Measurements from ENCODE around the gene MAPK8IP2.
A peak's percentile ranks its signal among the peaks of the same experiment; 100 is the strongest.

Gene MAPK8IP2

DNA sequence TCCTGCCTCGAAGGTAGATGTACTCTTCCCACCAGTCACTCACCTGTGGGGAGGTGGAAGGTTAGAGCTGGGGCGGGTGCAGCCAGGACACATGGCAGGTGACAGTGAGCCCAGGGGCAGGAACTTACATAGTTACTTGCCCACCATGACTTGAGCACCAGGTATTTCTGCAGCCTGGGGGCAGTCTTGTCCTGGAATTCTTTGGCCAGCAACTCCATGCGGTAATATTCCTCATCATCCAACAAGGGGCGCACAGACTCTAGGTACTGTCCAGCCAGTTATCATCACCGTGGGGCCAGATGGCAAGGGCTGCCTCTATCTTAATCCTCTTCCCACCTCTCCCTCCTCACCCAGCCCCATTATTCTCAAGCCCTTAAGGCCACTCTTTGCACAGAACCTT is 24.5 kb upstream of the MAPK8IP2 start:
- no peak for DNase-seq

DNA sequence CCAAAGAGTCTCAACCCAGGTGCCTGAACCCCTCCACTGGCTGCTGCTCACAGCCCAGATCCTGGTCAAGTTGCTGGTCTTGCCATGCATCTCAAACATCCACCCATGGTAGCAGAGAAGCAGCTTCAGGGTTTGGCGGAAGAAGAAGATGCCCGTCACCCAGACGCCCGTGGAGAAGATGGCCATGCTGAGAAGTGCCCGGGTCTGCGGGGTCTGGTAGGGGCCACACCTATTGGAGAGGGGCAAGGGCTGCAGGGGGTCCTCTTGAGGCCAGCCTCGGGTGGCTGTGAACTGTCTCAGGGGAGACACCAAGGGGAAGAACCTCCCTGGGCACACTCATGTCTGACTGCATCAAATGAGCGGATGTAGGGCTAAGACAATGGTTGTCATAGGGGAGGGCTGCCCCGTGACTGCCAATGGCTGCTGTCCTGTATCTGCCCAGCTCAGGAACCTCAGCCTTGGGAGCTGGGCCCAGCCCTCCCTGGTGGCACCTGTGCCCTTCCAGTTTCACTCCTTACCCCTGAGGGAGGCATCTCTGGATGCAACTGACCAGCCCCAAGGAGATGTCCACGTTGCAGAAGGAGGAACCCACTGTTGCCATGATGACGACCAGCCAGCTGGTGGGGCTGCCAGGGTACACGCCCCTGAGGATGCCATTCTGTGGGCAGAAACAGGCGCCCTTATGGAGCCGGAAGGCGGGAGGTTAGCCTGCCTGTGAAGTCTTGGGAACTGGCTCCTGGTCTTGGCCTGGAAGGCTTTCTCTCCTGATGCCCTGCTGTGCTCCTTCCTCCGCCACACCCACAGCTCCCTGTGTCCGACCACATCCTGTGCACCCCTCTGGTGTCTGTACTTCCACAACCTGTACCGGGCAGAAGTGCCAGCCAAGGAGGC is 23.5 kb upstream of the MAPK8IP2 start:
- no peak for DNase-seq

DNA sequence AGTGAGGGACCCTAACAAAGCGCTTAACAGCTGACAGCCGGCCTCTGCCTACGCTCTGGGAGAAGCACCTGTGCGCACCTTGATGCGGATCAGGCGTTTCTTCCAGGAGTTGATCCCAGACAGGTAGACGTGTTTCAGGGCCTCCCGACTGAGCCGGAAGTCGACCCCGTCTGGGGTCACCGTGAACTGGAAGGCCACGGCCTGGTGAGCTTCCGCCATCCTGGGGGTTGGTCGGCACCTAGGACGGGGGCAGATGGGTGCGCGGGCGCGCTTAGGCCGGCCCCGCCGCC is 23.0 kb upstream of the MAPK8IP2 start:
- DNase-seq, result no peak

GRCh38 chr22:50577987-50578775 is 22.4 kb upstream of the MAPK8IP2 start, which contains the start of gene CPT1B:
TSS of gene CPT1B (minus strand) at chr22:50578427. CDS start at chr22:50577915, 512 bp downstream.
- DNase-seq, result peak; percentile 48

DNA sequence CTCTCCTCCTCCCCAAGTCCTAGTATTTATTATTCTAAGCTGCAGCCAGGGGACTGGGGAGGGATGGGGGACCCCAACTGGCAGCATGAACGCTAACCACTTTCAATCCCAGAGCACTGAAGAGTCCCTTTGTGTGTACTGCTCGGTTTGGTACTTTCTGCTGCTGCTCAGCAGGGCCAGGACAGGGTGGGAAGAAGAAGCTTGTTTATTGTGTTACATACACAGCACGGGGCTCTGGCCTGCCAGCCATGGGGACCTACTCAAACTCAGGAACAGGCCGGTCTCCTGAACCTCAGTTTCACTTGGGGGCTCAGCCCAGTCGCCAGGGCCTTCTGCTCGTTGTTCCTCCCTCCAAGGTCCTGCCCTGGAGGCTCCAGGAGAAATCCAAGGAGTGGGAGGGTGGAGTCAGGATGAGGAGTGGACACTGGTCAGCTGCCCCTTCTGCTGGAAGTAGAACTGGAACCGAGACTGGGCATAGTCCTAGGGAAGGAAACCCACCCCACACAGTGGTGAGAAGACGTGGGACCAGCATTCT is 21.8 kb upstream of the MAPK8IP2 start:
- DNase-seq, result no peak

DNA sequence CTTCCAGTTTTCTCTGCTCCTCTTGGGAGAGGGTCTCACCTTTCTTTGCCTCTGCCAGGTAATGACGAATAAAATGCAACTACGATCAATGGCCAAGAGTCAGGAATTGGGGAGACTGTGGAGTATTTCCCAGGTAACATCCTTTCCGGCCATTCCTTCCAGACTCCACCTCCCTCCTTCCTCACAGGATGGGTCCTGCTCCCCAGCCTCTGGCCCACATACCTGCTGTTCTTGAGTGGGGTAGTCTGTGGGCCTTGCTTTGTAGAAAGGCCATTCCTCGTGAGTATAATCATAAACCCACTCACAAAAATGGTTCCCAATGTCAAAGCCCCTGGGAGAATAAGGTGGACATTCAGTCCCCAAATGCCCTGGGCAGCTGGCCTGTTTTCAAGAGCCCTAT is 20.8 kb upstream of the MAPK8IP2 start:
- DNase-seq, result no peak

- DNase-seq, result no peak
Measured at GRCh38 chr22:50581031-50581949, 19.3 kb upstream of the MAPK8IP2 start.

GRCh38 chr22:50581950-50582492 is 18.6 kb upstream of the MAPK8IP2 start:
- peak; percentile 71 for DNase-seq

DNA sequence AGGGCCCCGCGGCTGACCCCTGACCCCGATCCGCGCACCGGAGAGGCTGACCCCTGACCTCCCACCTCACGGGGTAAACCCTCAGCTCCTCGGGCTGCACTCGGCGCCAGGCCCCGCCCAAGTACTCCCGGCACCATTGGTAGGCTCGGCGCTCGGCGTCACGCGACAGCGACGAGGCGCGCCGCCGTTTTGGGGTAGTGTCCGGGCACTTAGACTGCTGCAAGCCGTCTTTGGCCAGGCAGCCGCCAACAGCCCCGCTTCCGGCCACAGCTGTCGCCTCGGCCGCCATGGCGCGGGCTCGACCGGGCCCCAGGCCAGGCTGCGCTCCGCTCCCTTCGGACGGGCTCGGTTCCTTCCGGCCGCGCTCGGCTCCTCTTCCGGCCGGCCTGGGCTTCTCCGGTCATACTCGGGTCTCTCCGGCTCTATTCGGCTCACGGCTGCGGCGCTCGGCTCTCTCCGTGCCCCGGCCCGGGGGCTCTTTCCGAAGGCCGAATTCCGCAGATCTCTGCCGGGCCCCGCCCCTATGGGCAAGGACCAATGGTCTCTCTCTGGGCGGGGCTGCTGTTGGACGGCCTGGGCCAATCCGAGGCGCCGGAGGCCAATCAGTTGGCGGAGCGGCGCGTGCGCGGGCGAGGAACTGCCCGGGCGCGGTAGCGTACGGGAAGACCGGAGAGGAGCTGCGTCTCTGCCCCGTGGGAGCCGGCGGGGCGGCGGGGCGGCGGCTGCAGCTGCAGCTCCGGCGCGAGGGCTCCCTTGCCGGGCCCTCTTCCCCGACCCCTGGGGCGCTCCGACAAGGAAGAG is 17.9 kb upstream of the MAPK8IP2 start, which contains the start of gene CHKB:
TSS of gene CHKB (minus strand) at position 357 of the 801 bp plus-strand sequence. CDS start at position 289, 68 bp downstream.
- peak; percentile 99 for DNase-seq

DNA sequence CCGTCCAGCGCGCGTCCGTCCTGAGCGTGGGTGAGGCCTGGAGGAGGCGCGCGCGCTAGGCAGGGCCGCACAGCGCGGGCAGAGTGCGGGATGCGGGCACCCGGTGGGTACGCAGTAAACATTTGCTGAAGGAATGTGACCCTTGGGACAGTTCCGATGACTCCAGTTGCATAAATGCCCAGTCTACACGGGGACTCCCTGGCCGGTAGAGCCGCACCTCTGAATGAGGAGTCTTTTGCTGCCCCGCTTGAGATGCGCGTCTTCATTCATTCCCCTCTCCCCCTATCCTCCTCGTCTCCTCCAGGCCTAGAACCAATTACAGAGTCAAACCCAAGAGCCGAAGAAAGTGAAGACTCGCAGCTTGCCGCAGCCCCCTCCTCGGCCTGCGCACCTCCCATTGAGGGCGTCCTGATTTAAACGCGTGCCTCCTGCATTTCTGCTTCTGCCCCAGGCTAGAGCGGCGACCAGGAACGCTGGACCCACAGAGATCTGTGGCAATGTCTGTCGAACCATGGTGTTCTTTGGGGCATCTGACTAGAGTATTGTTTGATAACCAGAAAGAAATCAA is 17.2 kb upstream of the MAPK8IP2 start:
- peak; percentile 39 for DNase-seq

DNA sequence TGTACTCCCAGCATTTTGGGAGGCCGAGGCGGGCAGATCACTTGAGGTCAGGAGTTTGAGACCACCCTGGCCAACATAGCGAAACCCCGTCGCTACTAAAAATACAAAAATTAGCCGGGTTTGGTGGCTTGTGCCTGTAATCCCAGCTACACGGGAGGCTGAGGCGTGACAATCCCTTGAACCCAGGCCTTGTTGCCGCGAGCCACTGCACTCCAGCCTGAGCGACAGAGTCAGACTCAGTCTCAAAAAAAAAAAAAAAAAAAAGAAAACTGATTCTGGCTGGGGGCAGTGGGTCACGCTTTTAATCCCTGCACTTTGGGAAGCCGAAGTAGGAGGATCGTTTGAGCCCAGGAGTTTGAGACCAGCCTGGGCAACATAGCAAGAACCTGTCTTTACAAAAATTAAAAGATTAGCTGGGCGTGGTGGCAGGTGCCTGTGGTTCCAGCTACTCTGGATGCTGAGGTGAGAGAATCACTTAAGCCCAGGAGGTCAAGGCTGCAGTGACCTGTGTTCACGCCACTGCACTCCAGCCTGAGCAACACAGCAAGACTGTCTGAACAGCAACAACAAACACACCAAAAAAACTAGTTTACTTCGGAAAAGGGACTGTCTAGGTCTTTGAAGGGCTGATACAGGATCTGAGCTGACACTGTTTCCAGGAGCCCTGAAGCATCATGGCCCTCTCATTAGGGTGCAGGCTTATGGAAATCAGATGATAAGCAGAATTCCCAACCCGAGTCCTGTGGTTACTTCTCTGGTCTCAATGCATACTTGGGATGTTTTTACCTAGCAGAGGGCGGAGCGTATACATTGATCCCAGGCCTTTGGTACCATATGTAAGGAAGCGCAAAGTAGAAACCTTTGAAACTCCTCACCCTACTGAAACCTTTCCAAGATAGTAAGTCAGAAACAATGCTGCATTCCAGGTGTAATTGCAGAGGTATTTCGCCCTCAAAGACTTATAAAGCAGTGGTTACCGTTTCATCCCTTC is 16.2 kb upstream of the MAPK8IP2 start:
- DNase-seq, result no peak

DNA sequence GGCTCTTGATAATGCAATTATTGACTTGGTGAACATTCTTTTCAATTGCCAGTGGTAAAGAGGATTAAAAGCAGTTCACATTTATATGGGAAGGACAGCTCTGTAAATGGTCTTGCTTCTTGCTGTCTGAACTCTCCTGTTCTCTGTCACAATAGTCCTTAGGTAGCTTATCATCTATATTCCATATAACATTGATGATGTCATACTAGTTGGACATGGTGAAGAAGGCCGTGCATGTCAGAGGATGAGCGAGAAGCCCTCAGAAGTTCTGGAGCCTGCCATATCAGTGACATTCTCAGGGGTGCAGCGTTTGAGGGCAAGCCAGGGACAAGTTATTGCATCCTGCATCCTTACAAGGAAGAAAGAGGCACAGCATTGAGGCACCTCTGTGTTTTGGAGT is 15.4 kb upstream of the MAPK8IP2 start:
- no peak for DNase-seq

DNA sequence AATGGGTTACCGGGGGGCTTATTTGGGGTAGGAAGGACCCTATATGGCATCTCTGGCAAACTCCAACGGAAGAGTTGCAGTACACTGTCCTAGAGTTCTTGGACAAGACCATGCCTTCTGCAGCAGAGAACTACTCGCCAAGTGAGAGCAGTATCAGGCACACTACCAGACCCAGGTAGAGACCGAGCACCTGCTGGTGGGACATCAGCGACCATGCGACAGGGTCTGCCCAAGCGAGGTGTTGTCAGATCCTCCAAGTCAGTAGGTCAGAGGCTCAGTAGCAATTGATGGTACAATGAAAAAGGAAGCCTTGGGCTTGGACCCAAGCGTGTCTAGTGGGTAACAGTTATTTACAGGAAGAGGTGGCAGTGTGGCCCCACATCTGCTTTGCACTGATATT is 14.8 kb upstream of the MAPK8IP2 start:
- no peak for DNase-seq

GRCh38 chr22:50586416-50586815 is 14.2 kb upstream of the MAPK8IP2 start:
- no peak for DNase-seq

DNA sequence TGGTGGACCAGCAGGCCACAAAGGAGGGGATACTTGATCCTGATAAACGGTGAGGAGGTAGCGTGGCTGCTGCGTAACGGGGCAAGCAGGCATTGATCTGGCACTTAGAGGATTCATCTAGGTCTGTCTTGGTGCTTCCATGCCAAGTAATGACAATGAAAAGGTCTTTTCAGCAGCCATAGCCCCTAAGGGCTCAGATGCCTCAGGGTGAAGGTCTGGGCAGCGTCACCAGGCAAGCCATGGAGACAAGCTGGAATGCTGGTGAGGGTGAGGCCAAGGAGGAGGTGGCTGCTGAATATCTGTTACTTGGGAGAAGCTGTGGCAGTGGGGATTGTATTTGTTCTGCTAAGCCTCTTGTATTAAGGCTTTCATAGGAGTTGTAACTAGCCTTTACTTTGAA is 13.2 kb upstream of the MAPK8IP2 start:
- DNase-seq, result no peak

- DNase-seq, result no peak
Measured at GRCh38 chr22:50595189-50595588, 5.4 kb upstream of the MAPK8IP2 start.

DNA sequence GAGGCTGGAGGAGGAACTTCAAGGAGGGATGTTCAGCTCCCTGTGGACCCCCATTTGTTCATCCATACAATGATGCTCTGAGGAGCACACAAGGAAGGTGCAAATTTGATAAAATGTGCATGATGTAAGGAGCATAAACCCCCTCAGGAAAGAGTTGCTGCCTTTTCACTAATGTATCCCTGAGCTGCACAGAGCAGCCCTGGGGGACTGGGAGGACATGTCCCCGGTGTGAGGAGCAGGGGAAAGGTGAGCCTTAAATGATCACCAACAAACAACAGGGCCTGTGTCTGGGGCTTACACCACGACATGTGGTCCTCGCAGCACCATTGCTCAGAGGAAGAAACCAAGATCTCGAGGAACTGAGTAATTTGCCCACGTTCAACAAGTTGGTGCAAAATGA is 3.5 kb upstream of the MAPK8IP2 start:
- DNase-seq, result no peak

- DNase-seq, result peak; percentile 43
Measured at GRCh38 chr22:50599816-50600455, 657 bp upstream of the MAPK8IP2 start.

DNA sequence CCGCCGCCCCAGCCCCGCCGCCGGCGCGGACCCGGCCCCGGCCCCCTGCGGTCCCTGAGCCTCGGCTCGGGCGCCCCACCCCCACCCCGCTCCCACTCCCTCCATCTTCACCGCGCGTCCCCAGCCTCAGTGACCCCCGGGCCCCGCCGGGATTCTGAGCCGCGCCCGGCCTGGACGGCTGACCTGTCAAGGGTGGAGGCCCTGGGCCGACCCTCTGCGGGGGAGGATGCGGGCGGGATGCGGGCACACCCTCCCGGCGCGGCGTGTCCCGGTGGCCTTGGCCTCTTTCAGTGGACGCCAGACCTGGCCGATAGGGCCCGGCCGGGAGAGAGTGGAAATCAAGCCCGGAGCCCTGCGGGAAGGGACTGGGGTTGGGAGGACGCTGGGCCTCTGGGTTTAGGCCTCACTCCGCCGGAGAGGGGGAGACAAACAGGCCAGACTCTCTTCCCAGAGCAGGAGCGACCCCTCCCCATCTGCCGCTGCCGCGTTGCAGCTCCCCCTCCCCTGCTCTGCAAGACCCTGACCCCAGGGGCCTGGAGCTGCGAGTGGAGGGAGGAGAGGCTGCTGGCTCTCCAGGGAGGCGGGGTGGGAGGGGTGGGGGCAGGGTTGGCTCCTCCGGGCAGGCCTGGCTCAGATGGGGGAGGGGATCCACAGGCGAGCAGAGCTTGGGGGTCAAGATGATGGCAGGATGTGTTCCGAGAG is 525 bp downstream of the MAPK8IP2 start:
- DNase-seq, result no peak
